GM19240 (cell line): ENCODE data around the gene VAMP3.
A peak's percentile ranks its signal among the peaks of the same experiment; 100 is the strongest.

ENCODE experiments used
- DNase-seq: peaks from one replicate; pipeline ENCODE4 v3.0.0; 2011; ENCODE audit warnings: low spot score; ENCODE audit not compliant: insufficient read length

VAMP3 gene

GRCh38 chr1:7770997-7771822 lies at the start of gene VAMP3:
Gene VAMP3 (plus strand): TSS chr1:7771296. CDS start chr1:7771384, 88 bp downstream.
- DNase-seq: peak; percentile 81

- DNase-seq: no peak
Observed at GRCh38 chr1:7721940-7722669, 49.0 kb upstream of the VAMP3 start.

- no peak for DNase-seq
Observed at GRCh38 chr1:7722670-7723012, 48.5 kb upstream of the VAMP3 start.

GRCh38 chr1:7726623-7727022 lies 44.5 kb upstream of the VAMP3 start:
- DNase-seq: no peak

- DNase-seq: no peak
Observed at GRCh38 chr1:7727809-7728471, 43.2 kb upstream of the VAMP3 start.

GRCh38 chr1:7729761-7730160 lies 41.3 kb upstream of the VAMP3 start:
- no peak for DNase-seq

- no peak for DNase-seq
Observed at GRCh38 chr1:7732331-7732730, 38.8 kb upstream of the VAMP3 start.

- no peak for DNase-seq
Observed at GRCh38 chr1:7733276-7733675, 37.8 kb upstream of the VAMP3 start.

GRCh38 chr1:7738044-7738443 lies 33.1 kb upstream of the VAMP3 start:
- no peak for DNase-seq

GRCh38 chr1:7743346-7743745 lies 27.8 kb upstream of the VAMP3 start:
- no peak for DNase-seq

- DNase-seq: no peak
Observed at GRCh38 chr1:7744882-7745281, 26.2 kb upstream of the VAMP3 start.

- no peak for DNase-seq
Observed at GRCh38 chr1:7745783-7746182, 25.3 kb upstream of the VAMP3 start.

GRCh38 chr1:7747605-7748004 lies 23.5 kb upstream of the VAMP3 start:
- DNase-seq: no peak

- DNase-seq: no peak
Observed at GRCh38 chr1:7749126-7749525, 22.0 kb upstream of the VAMP3 start.

- no peak for DNase-seq
Observed at GRCh38 chr1:7751174-7751573, 19.9 kb upstream of the VAMP3 start.

GRCh38 chr1:7752512-7753417 lies 18.3 kb upstream of the VAMP3 start:
- DNase-seq: no peak

- no peak for DNase-seq
Observed at GRCh38 chr1:7753641-7754040, 17.5 kb upstream of the VAMP3 start.

- no peak for DNase-seq
Observed at GRCh38 chr1:7754234-7754633, 16.9 kb upstream of the VAMP3 start.

- no peak for DNase-seq
Observed at GRCh38 chr1:7755448-7755847, 15.6 kb upstream of the VAMP3 start.

GRCh38 chr1:7760245-7760644 lies 10.9 kb upstream of the VAMP3 start:
- no peak for DNase-seq

GRCh38 chr1:7761103-7761502 lies 10.0 kb upstream of the VAMP3 start:
- no peak for DNase-seq
